Measurements from ENCODE around the gene IGFBPL1.

DNA sequence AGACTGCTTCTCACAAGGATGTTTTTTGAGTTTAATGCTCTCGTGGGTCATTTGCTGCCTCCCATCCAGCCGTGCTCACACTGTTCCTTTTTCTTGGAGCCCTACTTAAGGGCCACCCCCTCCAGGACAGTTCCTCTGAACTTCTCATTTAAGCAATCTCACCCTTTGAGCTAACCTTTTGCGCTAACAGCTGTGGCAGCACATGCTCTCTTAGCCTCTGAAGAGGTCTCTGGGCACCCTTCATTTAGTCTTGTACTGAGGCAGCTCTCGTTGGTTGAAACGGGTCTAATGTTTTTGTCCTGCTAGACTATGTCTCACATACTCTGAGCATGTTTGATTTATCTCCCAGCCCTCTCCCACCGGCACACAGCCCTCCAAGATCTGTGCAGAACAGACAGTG is 19.9 kb downstream of the IGFBPL1 start:
- TF ChIP-seq, protein P1, sequence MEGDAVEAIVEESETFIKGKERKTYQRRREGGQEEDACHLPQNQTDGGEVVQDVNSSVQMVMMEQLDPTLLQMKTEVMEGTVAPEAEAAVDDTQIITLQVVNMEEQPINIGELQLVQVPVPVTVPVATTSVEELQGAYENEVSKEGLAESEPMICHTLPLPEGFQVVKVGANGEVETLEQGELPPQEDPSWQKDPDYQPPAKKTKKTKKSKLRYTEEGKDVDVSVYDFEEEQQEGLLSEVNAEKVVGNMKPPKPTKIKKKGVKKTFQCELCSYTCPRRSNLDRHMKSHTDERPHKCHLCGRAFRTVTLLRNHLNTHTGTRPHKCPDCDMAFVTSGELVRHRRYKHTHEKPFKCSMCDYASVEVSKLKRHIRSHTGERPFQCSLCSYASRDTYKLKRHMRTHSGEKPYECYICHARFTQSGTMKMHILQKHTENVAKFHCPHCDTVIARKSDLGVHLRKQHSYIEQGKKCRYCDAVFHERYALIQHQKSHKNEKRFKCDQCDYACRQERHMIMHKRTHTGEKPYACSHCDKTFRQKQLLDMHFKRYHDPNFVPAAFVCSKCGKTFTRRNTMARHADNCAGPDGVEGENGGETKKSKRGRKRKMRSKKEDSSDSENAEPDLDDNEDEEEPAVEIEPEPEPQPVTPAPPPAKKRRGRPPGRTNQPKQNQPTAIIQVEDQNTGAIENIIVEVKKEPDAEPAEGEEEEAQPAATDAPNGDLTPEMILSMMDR (conservative IDR thresholded peaks at IDR 0.05): no peak
- TF ChIP-seq EZH2 (IDR thresholded peaks at IDR 0.05; ENCODE audit: low read depth): no peak

All from PC-9 (cell line).